Lower leg skin (tissue), 4 donors: Measurements from ENCODE around the gene DMRT2. TPM values are rescaled to one million over a fixed set of nuclear protein-coding genes. Genes with fewer than 3 reads are reported as not detected.

ENCODE experiments used
- DNase-seq, 2 donors: peaks; one replicate each; pipeline ENCODE4 v3.0.0-alpha.2; 2019; ENCODE audit warnings: low spot score in 2 of 2
- H3K4me3 ChIP-seq: fragments of 200-600 bp; sonication (generic); 2 replicates; pipeline ENCODE4 v1.5.1; 2017; ENCODE audit warnings: mild to moderate bottlenecking, low read depth; ENCODE audit not compliant: poor library complexity, severe bottlenecking
- POLR2A ChIP-seq, 2 donors: fragments of 450-650 bp; IDR thresholded peaks; one replicate each; pipeline ENCODE4 v1.6.1; 2016 to 2017; ENCODE audit warnings: antibody characterized with exemption in 2 of 2, mild to moderate bottlenecking in 1 of 2, moderate library complexity in 1 of 2
- WGBS, 2 donors: methylation state at CpG; one replicate each; pipeline ENCODE4 v1.1.5; 2018; 5-methylcytosine and 5-hydroxymethylcytosine counted together
- intact Hi-C: fragments of 100-400 bp; cut with DNase I; formaldehyde crosslinking; loops from one replicate; pipeline ENCODE4 v1.15.0; 2023; ENCODE audit warnings: low total_unique reads
- total RNA-seq, 4 donors: library from RNA; depleted of rRNA; stranded (reverse); fragments of >200 nt; gene quantifications; one replicate each; pipeline ENCODE4 v1.1.0, GENCODE V29; 2016
- TF ChIP-seq, protein P1 (sequence below), 3 donors: fragments of 450-650 bp; IDR thresholded peaks; one replicate each; pipeline ENCODE4 v1.5.1; 2016; ENCODE audit warnings: antibody characterized with exemption in 3 of 3, mild to moderate bottlenecking in 3 of 3, moderate library complexity in 2 of 3

Gene DMRT2
- total RNA-seq, 4 donors from 2014 or later: 0.22 to 0.81 TPM; not detected in 2

DNA sequence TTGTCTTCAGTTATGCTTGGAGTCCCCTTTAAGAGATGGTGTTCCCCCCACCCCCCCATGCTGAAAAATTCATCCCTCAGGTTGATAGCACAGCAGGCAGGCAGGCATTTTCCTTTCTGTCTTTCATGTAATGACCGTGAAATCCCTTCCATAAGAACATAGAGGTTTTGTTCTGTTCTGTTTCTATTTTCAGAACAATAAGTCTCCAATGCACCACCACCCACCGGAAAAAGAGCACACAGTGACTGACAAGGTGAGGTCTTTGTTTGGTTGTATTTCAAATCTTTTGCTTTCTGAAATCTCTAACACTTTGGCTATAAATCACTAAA lies 52.4 kb downstream of the DMRT2 start:
- no peak overlapping the region for H3K4me3 ChIP-seq
- DNase-seq: no peak
- intact Hi-C loops: no loop called here
- 22 to 25% methylated on average over 2 of the region's 2 CpGs for WGBS, 2 donors
- TF ChIP-seq POLR2A (IDR thresholded peaks at IDR 0.05): no peak
- TF ChIP-seq, protein P1, sequence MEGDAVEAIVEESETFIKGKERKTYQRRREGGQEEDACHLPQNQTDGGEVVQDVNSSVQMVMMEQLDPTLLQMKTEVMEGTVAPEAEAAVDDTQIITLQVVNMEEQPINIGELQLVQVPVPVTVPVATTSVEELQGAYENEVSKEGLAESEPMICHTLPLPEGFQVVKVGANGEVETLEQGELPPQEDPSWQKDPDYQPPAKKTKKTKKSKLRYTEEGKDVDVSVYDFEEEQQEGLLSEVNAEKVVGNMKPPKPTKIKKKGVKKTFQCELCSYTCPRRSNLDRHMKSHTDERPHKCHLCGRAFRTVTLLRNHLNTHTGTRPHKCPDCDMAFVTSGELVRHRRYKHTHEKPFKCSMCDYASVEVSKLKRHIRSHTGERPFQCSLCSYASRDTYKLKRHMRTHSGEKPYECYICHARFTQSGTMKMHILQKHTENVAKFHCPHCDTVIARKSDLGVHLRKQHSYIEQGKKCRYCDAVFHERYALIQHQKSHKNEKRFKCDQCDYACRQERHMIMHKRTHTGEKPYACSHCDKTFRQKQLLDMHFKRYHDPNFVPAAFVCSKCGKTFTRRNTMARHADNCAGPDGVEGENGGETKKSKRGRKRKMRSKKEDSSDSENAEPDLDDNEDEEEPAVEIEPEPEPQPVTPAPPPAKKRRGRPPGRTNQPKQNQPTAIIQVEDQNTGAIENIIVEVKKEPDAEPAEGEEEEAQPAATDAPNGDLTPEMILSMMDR (IDR thresholded peaks at IDR 0.05): no peak

Other genes starting within 250 kb of the DMRT2 start
- not detected for gene DMRT1, start 208.7 kb upstream of the DMRT2 start, total RNA-seq
- under 1 TPM in 1 of 4 donors, not detected in 3; 0.55 TPM for gene DMRT3, start 73.7 kb upstream of the DMRT2 start, total RNA-seq